Measurements from ENCODE around the gene CCNK. TPM values are rescaled to one million over a fixed set of nuclear protein-coding genes. Genes with fewer than 3 reads are reported as not detected.

The CCNK gene
- total RNA-seq, 4 donors from 2014 or later = 23.4 to 66.3 (median 39.0) TPM

DNA sequence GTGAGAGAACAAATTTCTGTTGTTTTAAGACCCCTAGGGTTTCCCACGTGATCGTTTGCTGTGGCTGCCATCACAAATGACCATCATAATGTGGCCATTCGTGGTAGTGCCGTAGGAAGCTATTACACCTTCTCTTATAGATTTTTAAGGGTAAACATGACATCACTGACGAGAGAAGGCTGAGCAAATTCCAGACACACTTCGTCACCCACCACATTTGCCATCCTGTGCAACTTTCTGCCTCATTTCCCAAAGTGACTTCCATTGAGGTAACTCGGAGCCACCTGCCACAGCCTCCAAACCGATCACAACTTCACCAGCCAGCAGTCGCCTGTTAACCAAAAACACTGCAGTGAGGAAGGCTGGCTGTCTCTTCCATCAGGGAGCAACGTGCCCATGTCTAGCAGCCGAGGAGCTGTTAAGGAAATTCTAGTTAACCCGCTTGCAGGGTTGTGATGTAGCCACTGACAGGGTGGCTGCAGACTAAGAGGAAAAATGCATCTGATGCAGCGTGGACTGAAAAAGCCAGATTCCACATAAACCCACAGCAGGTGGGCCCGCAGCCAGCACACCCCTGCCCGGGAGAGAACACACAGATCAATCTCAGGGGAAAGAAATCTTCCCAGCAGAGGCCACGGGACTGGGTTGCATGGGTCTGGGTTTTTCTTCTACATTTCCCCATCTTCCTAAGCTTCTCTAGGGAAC lies 78.2 kb downstream of the CCNK start:
- WGBS = 81% methylated on average over 16 of the region's 16 CpGs
- DNase-seq (ENCODE audit: low spot score in 2 of 2) = no peak
- H3K27ac ChIP-seq = no peak overlapping the region
- H3K27me3 ChIP-seq = no peaks in the 10 kb centered on the region
- H3K4me3 ChIP-seq = no peak overlapping the region
- H3K9me3 ChIP-seq = no peaks in the 10 kb centered on the region
- peaks cover 45% of the 10 kb centered on the region for H3K4me1 ChIP-seq
- TF ChIP-seq, protein P1, sequence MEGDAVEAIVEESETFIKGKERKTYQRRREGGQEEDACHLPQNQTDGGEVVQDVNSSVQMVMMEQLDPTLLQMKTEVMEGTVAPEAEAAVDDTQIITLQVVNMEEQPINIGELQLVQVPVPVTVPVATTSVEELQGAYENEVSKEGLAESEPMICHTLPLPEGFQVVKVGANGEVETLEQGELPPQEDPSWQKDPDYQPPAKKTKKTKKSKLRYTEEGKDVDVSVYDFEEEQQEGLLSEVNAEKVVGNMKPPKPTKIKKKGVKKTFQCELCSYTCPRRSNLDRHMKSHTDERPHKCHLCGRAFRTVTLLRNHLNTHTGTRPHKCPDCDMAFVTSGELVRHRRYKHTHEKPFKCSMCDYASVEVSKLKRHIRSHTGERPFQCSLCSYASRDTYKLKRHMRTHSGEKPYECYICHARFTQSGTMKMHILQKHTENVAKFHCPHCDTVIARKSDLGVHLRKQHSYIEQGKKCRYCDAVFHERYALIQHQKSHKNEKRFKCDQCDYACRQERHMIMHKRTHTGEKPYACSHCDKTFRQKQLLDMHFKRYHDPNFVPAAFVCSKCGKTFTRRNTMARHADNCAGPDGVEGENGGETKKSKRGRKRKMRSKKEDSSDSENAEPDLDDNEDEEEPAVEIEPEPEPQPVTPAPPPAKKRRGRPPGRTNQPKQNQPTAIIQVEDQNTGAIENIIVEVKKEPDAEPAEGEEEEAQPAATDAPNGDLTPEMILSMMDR (IDR thresholded peaks at IDR 0.05) = no peak
- TF ChIP-seq POLR2A (IDR thresholded peaks at IDR 0.05) (no peak), EP300 (IDR thresholded peaks at IDR 0.05) (no peak), POLR2AphosphoS5 (IDR thresholded peaks at IDR 0.05) (no peak)
- no peaks in the 10 kb centered on the region for H3K36me3 ChIP-seq

DNA sequence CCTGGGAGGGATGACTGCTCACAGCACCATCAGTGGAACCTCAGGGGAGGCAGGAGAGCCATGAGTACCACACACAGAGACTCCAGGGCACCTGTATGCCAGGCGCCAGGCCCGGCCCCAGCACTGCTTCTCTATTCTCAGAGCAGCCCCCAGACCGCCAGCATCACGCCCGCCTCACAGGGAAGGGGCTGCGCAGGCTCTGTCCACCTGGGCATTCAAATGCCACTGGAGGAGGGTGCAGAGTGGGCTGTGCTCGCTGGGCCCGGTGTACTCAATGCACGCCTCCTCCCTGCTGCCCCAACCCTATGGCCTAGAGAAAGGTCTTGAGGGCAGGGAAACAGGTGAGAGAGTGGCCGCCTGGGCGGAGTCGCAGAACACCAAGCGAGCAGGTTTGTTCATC lies 79.2 kb downstream of the CCNK start:
- TF ChIP-seq EP300 (IDR thresholded peaks at IDR 0.05) = no peak
- TF ChIP-seq, protein P1 (IDR thresholded peaks at IDR 0.05) = no peak
- no peak for TF ChIP-seq POLR2AphosphoS5 (IDR thresholded peaks at IDR 0.05)
- no peak for TF ChIP-seq POLR2A (IDR thresholded peaks at IDR 0.05)
- 94% methylated on average over 5 of the region's 13 CpGs for WGBS
- H3K27ac ChIP-seq = peak overlapping the region; percentile 39
- no peaks in the 10 kb centered on the region for H3K27me3 ChIP-seq
- H3K4me1 ChIP-seq = peaks cover 47% of the 10 kb centered on the region
- no peak for DNase-seq (ENCODE audit: low spot score in 2 of 2)
- H3K4me3 ChIP-seq = no peak overlapping the region
- H3K36me3 ChIP-seq = no peaks in the 10 kb centered on the region
- H3K9me3 ChIP-seq = no peaks in the 10 kb centered on the region

DNA sequence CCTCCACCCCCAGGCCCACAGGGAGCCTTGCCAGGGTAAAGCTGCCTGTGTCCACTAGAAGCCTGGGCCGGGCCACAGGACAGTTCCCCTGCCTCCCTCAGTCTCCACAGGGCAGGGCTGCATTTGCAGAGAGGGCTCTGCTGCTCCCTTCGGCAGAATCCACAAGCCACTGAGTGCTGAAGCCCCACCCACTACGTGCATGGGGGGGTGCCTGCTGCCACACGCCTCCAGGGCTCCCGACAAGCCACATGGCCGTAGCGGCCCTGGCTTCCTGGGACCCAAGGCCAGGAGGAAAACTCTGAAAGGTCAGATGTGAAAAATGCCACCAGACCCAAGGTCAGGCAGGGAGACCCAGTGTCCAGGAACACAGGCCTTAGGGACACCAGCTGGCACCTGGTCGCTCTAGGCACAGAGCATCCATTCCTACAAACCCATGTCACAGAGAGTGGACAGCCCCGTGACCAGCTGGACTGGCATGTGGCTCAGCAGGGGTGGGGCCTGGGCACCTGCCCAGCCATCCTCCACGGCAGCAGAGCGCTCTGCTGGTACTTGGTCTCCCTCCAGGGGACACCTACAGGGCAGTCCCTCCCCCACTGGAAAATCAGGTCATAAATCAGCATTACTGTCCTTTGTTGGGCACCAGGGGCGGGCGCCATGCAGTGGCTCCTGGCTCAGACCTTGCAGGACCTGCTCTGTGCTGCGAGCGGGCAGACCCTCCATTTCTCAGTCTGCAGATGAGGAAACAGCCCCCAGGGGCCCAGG lies 79.9 kb downstream of the CCNK start:
- H3K36me3 ChIP-seq = no peaks in the 10 kb centered on the region
- peak overlapping the region; percentile 39 for H3K27ac ChIP-seq
- WGBS = 41% methylated on average over 9 of the region's 15 CpGs
- TF ChIP-seq EP300 (IDR thresholded peaks at IDR 0.05) (no peak), POLR2A (IDR thresholded peaks at IDR 0.05) (no peak), POLR2AphosphoS5 (IDR thresholded peaks at IDR 0.05) (no peak)
- TF ChIP-seq, protein P1 (IDR thresholded peaks at IDR 0.05) = no peak
- H3K4me1 ChIP-seq = peaks cover 54% of the 10 kb centered on the region
- no peaks in the 10 kb centered on the region for H3K27me3 ChIP-seq
- DNase-seq (ENCODE audit: low spot score in 2 of 2) = no peak
- no peaks in the 10 kb centered on the region for H3K9me3 ChIP-seq
- H3K4me3 ChIP-seq = no peak overlapping the region

DNA sequence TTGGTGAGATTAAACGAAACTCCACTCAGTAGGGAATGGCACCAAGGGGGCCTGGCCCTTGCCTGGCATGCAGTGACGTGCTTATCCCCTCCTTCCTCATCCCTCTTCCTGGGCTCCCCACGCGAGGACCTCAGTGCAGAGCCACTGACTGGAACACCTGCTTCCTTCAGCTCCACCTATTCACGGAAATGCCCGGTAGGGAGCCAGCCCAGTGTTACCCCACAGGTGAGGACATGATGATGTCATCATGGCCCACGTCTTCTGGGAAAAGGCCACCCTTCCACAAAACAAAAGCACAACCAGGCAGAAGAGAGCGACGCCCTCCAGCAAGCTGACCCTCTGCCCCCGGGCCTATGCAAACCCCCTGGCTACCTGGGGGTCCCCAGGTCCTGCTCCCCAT lies 80.7 kb downstream of the CCNK start:
- Histone ChIP-seq H3K27ac (peak overlapping the region; percentile 39), H3K9me3 (no peaks in the 10 kb centered on the region), H3K36me3 (no peaks in the 10 kb centered on the region), H3K4me3 (no peak overlapping the region), H3K4me1 (peaks cover 60% of the 10 kb centered on the region), H3K27me3 (no peaks in the 10 kb centered on the region)
- WGBS = 54% methylated on average over 9 of the region's 10 CpGs
- no peak for DNase-seq (ENCODE audit: low spot score in 2 of 2)
- TF ChIP-seq POLR2AphosphoS5 (IDR thresholded peaks at IDR 0.05) (no peak), POLR2A (IDR thresholded peaks at IDR 0.05) (no peak), EP300 (IDR thresholded peaks at IDR 0.05) (no peak)
- TF ChIP-seq, protein P1 (IDR thresholded peaks at IDR 0.05) = no peak

Other genes with a start within 250 kb of the CCNK start
- 10 to 100 TPM; 35.9 to 53.8 (median 47.5) TPM for gene BCL11B, start 209.2 kb upstream of the CCNK start, total RNA-seq
- gene SETD3, start 550 bp upstream of the CCNK start, total RNA-seq = 10 to 100 TPM; 50.2 to 57.5 (median 54.8) TPM
- 10 to 100 TPM; 18.8 to 53.2 (median 48.0) TPM for gene CCDC85C, start 122.8 kb downstream of the CCNK start, total RNA-seq
- gene HHIPL1, start 163.7 kb downstream of the CCNK start, total RNA-seq = 1 to 10 TPM in 1 of 4 donors, under 1 TPM in 3; 0.13 to 4.7 (median 0.56) TPM
- 1 to 10 TPM in 2 of 4 donors, under 1 TPM in 1, not detected in 1; 0.47 to 2.0 (median 1.0) TPM for gene CYP46A1, start 202.9 kb downstream of the CCNK start, total RNA-seq

Measured in suprapubic skin (tissue), 4 donors.